Measurements from ENCODE around the gene FBXL17. TPM values are rescaled to one million over a fixed set of nuclear protein-coding genes. Genes with fewer than 3 reads are reported as not detected.

Gene FBXL17
- total RNA-seq, 1 donor from 2014 or later, result 26.9 TPM

DNA sequence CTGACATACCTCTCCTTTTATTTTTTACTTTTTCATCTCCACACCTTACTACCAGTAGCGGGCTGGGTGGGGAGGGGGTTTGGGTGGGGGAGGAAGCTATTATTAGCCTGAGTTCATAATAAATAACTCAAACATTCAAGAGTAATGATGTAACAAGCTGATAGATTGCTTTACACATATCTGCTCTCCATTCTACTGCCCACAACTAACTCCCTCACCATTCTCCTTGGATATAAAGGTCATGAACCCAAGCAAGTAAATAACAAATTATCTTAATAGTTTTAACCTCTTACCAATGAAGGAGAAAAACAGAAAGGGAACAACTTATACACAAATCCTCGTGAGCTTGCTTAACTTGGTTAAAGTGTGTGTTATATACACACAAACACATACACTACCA lies 15.4 kb downstream of the FBXL17 start:
- H3K4me1 Mint-ChIP-seq, result peaks cover 8% of the 10 kb centered on the region
- no peak overlapping the region for H3K4me3 Mint-ChIP-seq
- no peaks in the 10 kb centered on the region for H3K9me3 Mint-ChIP-seq
- H3K36me3 Mint-ChIP-seq (ENCODE audit: low read depth), result peaks cover 35% of the 10 kb centered on the region
- intact Hi-C loops (cut with micrococcal nuclease), result no loop called here
- TF ChIP-seq, protein P1, sequence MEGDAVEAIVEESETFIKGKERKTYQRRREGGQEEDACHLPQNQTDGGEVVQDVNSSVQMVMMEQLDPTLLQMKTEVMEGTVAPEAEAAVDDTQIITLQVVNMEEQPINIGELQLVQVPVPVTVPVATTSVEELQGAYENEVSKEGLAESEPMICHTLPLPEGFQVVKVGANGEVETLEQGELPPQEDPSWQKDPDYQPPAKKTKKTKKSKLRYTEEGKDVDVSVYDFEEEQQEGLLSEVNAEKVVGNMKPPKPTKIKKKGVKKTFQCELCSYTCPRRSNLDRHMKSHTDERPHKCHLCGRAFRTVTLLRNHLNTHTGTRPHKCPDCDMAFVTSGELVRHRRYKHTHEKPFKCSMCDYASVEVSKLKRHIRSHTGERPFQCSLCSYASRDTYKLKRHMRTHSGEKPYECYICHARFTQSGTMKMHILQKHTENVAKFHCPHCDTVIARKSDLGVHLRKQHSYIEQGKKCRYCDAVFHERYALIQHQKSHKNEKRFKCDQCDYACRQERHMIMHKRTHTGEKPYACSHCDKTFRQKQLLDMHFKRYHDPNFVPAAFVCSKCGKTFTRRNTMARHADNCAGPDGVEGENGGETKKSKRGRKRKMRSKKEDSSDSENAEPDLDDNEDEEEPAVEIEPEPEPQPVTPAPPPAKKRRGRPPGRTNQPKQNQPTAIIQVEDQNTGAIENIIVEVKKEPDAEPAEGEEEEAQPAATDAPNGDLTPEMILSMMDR (IDR thresholded peaks at IDR 0.05), result no peak
- DNase-seq (no peak), ATAC-seq (ENCODE audit: low read depth) (no peak)
- H3K27me3 Mint-ChIP-seq, result no peaks in the 10 kb centered on the region
- no peak overlapping the region for H3K27ac Mint-ChIP-seq
- CTCF ChIA-PET, result no interaction called here
- POLR2A ChIA-PET, result interaction anchor here (1.4 kb wide), 1 partner anchor 16 kb away, joined by 8 read pairs; the partner anchor contains the start of gene FBXL17

DNA sequence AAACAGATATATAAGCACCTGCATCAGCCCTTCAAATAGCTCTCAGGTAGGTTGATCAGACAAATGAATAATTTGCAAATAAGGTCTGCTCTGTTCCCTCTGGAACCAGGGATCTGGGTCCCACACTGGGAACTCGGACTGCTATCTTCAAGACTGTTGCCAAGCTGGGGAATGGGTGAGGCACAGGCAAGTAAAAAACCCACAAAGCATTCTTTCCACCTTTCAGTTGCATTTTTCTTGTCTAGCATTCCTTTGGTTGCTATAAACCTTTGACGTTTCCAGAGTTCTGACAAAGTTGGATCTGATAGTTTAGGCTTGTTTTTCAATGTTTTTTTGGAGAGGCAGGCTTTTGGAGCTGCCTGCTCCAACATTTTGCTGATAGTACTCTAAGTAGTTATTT lies 20.1 kb downstream of the FBXL17 start:
- Mint-ChIP-seq H3K36me3 (ENCODE audit: low read depth) (peaks cover 43% of the 10 kb centered on the region), H3K27me3 (no peaks in the 10 kb centered on the region), H3K4me3 (no peak overlapping the region), H3K27ac (no peak overlapping the region), H3K4me1 (no peaks in the 10 kb centered on the region), H3K9me3 (no peaks in the 10 kb centered on the region)
- TF ChIP-seq, protein P1 (IDR thresholded peaks at IDR 0.05), result no peak
- DNase-seq, result no peak
- intact Hi-C loops (cut with micrococcal nuclease), result no loop called here
- ChIA-PET CTCF (interaction anchor here (2.1 kb wide), 1 partner anchor 16 kb away, joined by 4 read pairs; no protein-coding TSS in a partner anchor), POLR2A (interaction anchor here (0.5 to 1.1 kb wide), 2 partner anchors 13 to 21 kb away, joined by 3 read pairs; no protein-coding TSS in a partner anchor)
- ATAC-seq (ENCODE audit: low read depth), result no peak

DNA sequence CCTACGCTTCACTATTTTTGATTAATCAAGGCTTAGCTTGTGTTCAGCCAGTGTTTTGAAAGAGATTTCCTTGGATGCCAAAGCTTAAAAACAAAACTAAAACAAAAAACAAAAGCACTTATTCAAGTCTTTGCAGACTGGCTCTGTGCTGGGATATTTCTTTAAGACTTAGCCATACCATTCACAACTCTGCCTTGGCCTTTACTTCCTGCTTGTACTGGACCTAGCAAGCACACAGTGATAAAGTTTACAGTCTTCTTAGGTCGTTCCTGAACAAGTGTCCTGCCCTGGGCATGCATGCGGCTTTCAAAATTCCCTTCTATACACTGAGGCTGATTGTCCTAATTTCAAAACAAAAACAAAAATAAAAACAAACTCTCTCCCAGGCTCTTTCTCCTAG lies 20.7 kb downstream of the FBXL17 start:
- ChIA-PET POLR2A (interaction anchor here (0.5 to 1.1 kb wide), 2 partner anchors 14 to 21 kb away, joined by 3 read pairs; no protein-coding TSS in a partner anchor), CTCF (interaction anchor here (2.1 kb wide), 1 partner anchor 16 kb away, joined by 4 read pairs; no protein-coding TSS in a partner anchor)
- Mint-ChIP-seq H3K4me1 (no peaks in the 10 kb centered on the region), H3K27me3 (no peaks in the 10 kb centered on the region), H3K36me3 (ENCODE audit: low read depth) (peaks cover 40% of the 10 kb centered on the region), H3K9me3 (no peaks in the 10 kb centered on the region), H3K27ac (no peak overlapping the region), H3K4me3 (no peak overlapping the region)
- DNase-seq, result no peak
- TF ChIP-seq, protein P1 (IDR thresholded peaks at IDR 0.05), result no peak
- intact Hi-C loops (cut with micrococcal nuclease), result no loop called here
- ATAC-seq (ENCODE audit: low read depth), result no peak

- TF ChIP-seq, protein P1 (IDR thresholded peaks at IDR 0.05), result no peak
- peaks cover 34% of the 10 kb centered on the region for H3K36me3 Mint-ChIP-seq (ENCODE audit: low read depth)
- CTCF ChIA-PET, result interaction anchor here (2.1 kb wide), 1 partner anchor 15 kb away, joined by 4 read pairs; no protein-coding TSS in a partner anchor
Measured at GRCh38 chr5:108360280-108360679, 21.6 kb downstream of the FBXL17 start.

DNA sequence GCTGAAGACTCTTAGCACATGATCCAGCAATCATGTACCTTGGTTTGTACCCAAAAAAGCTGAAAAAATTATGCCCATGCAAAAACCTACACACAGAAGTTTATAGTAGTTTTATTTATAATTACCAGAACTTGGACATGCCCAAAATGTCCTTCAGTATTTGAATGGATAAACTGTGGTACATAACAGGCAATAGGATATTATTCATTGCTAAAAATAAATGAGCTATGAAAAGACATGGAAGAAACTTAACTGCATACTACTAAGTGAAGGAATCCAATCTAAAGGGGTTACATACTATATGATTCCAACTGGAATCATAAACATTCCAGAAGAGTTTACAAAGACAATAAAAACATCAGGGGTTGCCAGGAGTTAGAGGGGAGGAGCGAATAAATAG lies 25.6 kb downstream of the FBXL17 start:
- H3K27me3 Mint-ChIP-seq, result no peaks in the 10 kb centered on the region
- POLR2A ChIA-PET, result no interaction called here
- H3K36me3 Mint-ChIP-seq (ENCODE audit: low read depth), result peaks cover 27% of the 10 kb centered on the region
- ATAC-seq (ENCODE audit: low read depth) (no peak), DNase-seq (no peak)
- intact Hi-C loops (cut with micrococcal nuclease), result no loop called here
- no peak overlapping the region for H3K27ac Mint-ChIP-seq
- H3K9me3 Mint-ChIP-seq, result no peaks in the 10 kb centered on the region
- no peak overlapping the region for H3K4me3 Mint-ChIP-seq
- H3K4me1 Mint-ChIP-seq, result no peaks in the 10 kb centered on the region
- CTCF ChIA-PET, result no interaction called here
- TF ChIP-seq, protein P1 (IDR thresholded peaks at IDR 0.05), result no peak

More at GRCh38 chr5:108360280-108360679, 21.6 kb downstream of the FBXL17 start:
- H3K9me3 Mint-ChIP-seq, result no peaks in the 10 kb centered on the region
- H3K27ac Mint-ChIP-seq, result no peak overlapping the region
- POLR2A ChIA-PET, result no interaction called here
- no peak for ATAC-seq (ENCODE audit: low read depth)
- intact Hi-C loops (cut with micrococcal nuclease), result no loop called here
- H3K27me3 Mint-ChIP-seq, result no peaks in the 10 kb centered on the region
- H3K4me3 Mint-ChIP-seq, result no peak overlapping the region
- H3K4me1 Mint-ChIP-seq, result no peaks in the 10 kb centered on the region
- no peak for DNase-seq

All from activated B cell treated with CpG ODN at 0.5 μM for 24 hours (primary cell).